ENCODE measurements around the gene MRPL34. TPM values are rescaled to one million over a fixed set of nuclear protein-coding genes. Genes with fewer than 3 reads are reported as not detected.

The MRPL34 gene
- total RNA-seq, 2 experiments from 2014 or later: 28.4 to 28.7 TPM

- no peak for TF ChIP-seq CTCF (IDR thresholded peaks at IDR 0.05)
- Mint-ChIP-seq H3K4me1 (ENCODE audit: low read depth) (no peaks in the 10 kb centered on the region), H3K36me3 (ENCODE audit: low read depth) (peaks cover 48% of the 10 kb centered on the region), H3K4me3 (no peak overlapping the region), H3K27me3 (no peaks in the 10 kb centered on the region), H3K27ac (no peak overlapping the region), H3K9me3 (no peaks in the 10 kb centered on the region)
- Histone ChIP-seq H3K27ac (ENCODE audit: low read depth in 1 of 2, low read length in 2 of 2) (no peak overlapping the region), H3K4me3 (ENCODE audit: low read length) (no peak overlapping the region), H3K36me3 (ENCODE audit: insufficient read depth, low read length) (peaks cover 59% of the 10 kb centered on the region), H3K9me3 (ENCODE audit: control insufficient read depth in 1 of 2, insufficient read depth in 1 of 2, low read length in 2 of 2) (no peaks in the 10 kb centered on the region), H3K27me3 (ENCODE audit: control insufficient read depth in 1 of 2, insufficient read depth in 2 of 2, low read length in 2 of 2) (no peaks in the 10 kb centered on the region), H3K4me1 (ENCODE audit: insufficient read depth, low read length) (no peaks in the 10 kb centered on the region)
- DNase-seq (no peak), ATAC-seq (ENCODE audit: poor library complexity) (no peak)
- intact Hi-C loops (cut with DNase I, micrococcal nuclease): no loop called here
- ChIA-PET CTCF (no interaction called here), POLR2A (no interaction called here)
Measured at GRCh38 chr19:17275441-17276175, 30.1 kb upstream of the MRPL34 start.

GRCh38 chr19:17279436-17279835 is 26.2 kb upstream of the MRPL34 start:
- no peak for ATAC-seq (ENCODE audit: poor library complexity)
- intact Hi-C loops (cut with DNase I, micrococcal nuclease): no loop called here
- Mint-ChIP-seq H3K27me3 (peaks cover 11% of the 10 kb centered on the region), H3K27ac (no peak overlapping the region), H3K36me3 (ENCODE audit: low read depth) (peaks cover 28% of the 10 kb centered on the region), H3K4me3 (no peak overlapping the region), H3K4me1 (ENCODE audit: low read depth) (peaks cover 10% of the 10 kb centered on the region), H3K9me3 (no peaks in the 10 kb centered on the region)
- no peak for TF ChIP-seq CTCF (IDR thresholded peaks at IDR 0.05)
- Histone ChIP-seq H3K4me1 (ENCODE audit: insufficient read depth, low read length) (peaks cover 20% of the 10 kb centered on the region), H3K4me3 (ENCODE audit: low read length) (no peak overlapping the region), H3K27me3 (ENCODE audit: control insufficient read depth in 1 of 2, insufficient read depth in 2 of 2, low read length in 2 of 2) (peaks cover 0 to 5% of the 10 kb centered on the region in 2 experiments), H3K36me3 (ENCODE audit: insufficient read depth, low read length) (peaks cover 37% of the 10 kb centered on the region), H3K27ac (ENCODE audit: low read depth in 1 of 2, low read length in 2 of 2) (no peak overlapping the region), H3K9me3 (ENCODE audit: control insufficient read depth in 1 of 2, insufficient read depth in 1 of 2, low read length in 2 of 2) (no peaks in the 10 kb centered on the region)
- DNase-seq: no peak
- ChIA-PET POLR2A (interaction anchor here (1.5 kb wide), 1 partner anchor 95 kb away, joined by 3 read pairs; no protein-coding TSS in a partner anchor), CTCF (no interaction called here)

DNA sequence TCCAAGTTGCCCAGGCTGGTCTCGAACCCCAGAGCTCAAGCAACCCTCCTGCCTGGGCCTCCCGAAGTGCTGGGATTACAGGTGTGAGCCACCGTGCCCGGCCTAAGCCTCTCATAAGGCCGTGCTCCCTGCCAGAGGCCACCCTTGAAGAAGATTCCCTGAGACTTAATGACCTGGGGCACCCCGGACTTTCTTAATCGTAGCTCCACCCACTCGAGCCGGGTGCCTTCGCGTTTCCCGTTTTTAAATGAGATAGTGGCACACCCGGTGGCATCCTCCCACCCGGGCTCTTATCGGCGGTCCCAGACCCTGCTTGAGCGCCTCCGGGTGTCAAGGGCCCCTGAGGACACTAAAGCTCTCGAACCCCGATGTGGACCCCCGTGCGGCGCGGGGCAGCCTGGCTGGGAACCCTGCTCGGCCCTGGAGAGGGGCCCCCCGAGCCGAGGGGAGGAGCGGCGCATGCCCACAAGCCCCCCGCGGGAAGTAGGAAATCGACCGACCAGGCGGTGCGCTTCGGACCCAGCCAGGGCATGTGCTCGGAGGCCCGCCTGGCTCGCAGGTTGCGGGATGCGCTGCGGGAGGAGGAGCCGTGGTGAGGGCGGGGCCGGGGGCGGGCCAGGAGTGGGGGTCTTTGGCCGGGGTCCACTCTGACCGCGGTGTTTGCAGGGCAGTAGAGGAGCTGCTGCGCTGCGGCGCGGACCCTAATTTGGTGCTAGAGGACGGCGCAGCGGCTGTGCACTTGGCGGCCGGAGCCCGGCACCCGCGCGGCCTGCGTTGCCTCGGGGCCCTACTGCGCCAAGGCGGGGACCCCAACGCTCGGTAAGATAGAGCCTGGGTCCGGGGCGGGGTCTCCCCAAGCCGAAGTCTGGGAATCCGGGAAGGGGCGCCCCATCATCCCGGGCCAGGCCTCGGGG is 24.0 kb upstream of the MRPL34 start, which contains the start of gene ANKLE1:
TSS of gene ANKLE1 (plus strand) at position 511 of the 914 bp plus-strand sequence. CDS start at position 531, 20 bp downstream.
- Mint-ChIP-seq H3K4me1 (ENCODE audit: low read depth) (peaks cover 10% of the 10 kb centered on the region), H3K4me3 (peak within 1 kb of the TSS; percentile 63), H3K9me3 (no peaks in the 10 kb centered on the region), H3K27ac (no peak within 1 kb of the TSS), H3K27me3 (peaks cover 11% of the 10 kb centered on the region), H3K36me3 (ENCODE audit: low read depth) (peaks cover 11% of the 10 kb centered on the region)
- TF ChIP-seq CTCF (IDR thresholded peaks at IDR 0.05): no peak
- ChIA-PET POLR2A (interaction anchor here (0.8 to 1.7 kb wide), 4 partner anchors 15 to 66 kb away, joined by 3 to 4 read pairs (median 4); partner anchors contain the start of genes BABAM1 and USE1), CTCF (interaction anchor here (0.7 to 3.5 kb wide), 7 partner anchors 11 to 944 kb away, joined by 3 to 21 read pairs (median 4); partner anchors contain the start of gene MRPL34)
- DNase-seq (peak in 7 of 14 experiments; percentile 19 to 62 (median 45)), ATAC-seq (ENCODE audit: poor library complexity) (no peak)
- H3K27ac ChIP-seq (ENCODE audit: low read depth in 1 of 2, low read length in 2 of 2): no peak within 1 kb of the TSS
- intact Hi-C loops (cut with DNase I, micrococcal nuclease): loop anchor here (1.0 to 2.0 kb wide), 5 partner anchors 21 to 510 kb away; no protein-coding TSS in a partner anchor
- H3K4me1 ChIP-seq (ENCODE audit: insufficient read depth, low read length): peaks cover 20% of the 10 kb centered on the region
- H3K9me3 ChIP-seq (ENCODE audit: control insufficient read depth in 1 of 2, insufficient read depth in 1 of 2, low read length in 2 of 2): no peaks in the 10 kb centered on the region
- H3K36me3 ChIP-seq (ENCODE audit: insufficient read depth, low read length): peaks cover 17% of the 10 kb centered on the region
- H3K4me3 ChIP-seq (ENCODE audit: low read length): peak within 1 kb of the TSS; percentile 51
- peaks cover 0 to 5% of the 10 kb centered on the region in 2 experiments for H3K27me3 ChIP-seq (ENCODE audit: control insufficient read depth in 1 of 2, insufficient read depth in 2 of 2, low read length in 2 of 2)
